HepG2 (cell line): ENCODE measurements around the gene RNF208. TPM values are rescaled to one million over a fixed set of nuclear protein-coding genes. Genes with fewer than 3 reads are reported as not detected.
A peak's percentile ranks its signal among the peaks of the same experiment; 100 is the strongest.

Experiments used
- E2F2 ChIP-seq: sonication (generic); formaldehyde crosslinking; IDR thresholded peaks from 2 replicates; pipeline ENCODE4 v1.4.0; 2020; ENCODE audit warnings: missing genetic modification reagents, borderline replicate concordance
- HNRNPK ChIP-seq: fragments of 200-400 bp; formaldehyde crosslinking; IDR thresholded peaks from 2 replicates; pipeline ENCODE4 v1.6.1; 2018; ENCODE audit warnings: low read length, low read depth, moderate library complexity, mild to moderate bottlenecking; ENCODE audit not compliant: poor library complexity, severe bottlenecking
- HNRNPL ChIP-seq: fragments of 200-400 bp; formaldehyde crosslinking; IDR thresholded peaks from 2 replicates; pipeline ENCODE4 v1.6.1; 2017; ENCODE audit warnings: mild to moderate bottlenecking, low read depth, low read length
- IRX3 ChIP-seq: sonication (generic); formaldehyde crosslinking; IDR thresholded peaks from 2 replicates; pipeline ENCODE4 v1.8.1; 2023; ENCODE audit warnings: mild to moderate bottlenecking, low read depth, missing genetic modification reagents, borderline replicate concordance
- ISL2 ChIP-seq: sonication (generic); formaldehyde crosslinking; IDR thresholded peaks from 2 replicates; pipeline ENCODE4 v1.5.0; 2020; ENCODE audit warnings: missing genetic modification reagents
- KLF6 ChIP-seq: IDR thresholded peaks from 2 replicates; pipeline ENCODE4 v1.8.0; 2016; ENCODE audit warnings: missing biosample characterization, missing genetic modification reagents
- MED1 ChIP-seq: sonication (generic); formaldehyde crosslinking; IDR thresholded peaks from 2 replicates; pipeline ENCODE4 v1.4.0; 2020; ENCODE audit warnings: missing genetic modification reagents
- REXO4 ChIP-seq: sonication (generic); formaldehyde crosslinking; IDR thresholded peaks from 2 replicates; pipeline ENCODE4 v1.8.0; 2022; ENCODE audit warnings: missing genetic modification reagents, mild to moderate bottlenecking, borderline replicate concordance
- RFX5 ChIP-seq: IDR thresholded peaks from 2 replicates; pipeline ENCODE4 v1.6.1; 2011; ENCODE audit warnings: low read depth, low read length, improper control_type of control experiment
- SKI ChIP-seq: fragments of 450-650 bp; IDR thresholded peaks from one replicate; pipeline ENCODE4 v1.6.1; 2018; ENCODE audit warnings: mild to moderate bottlenecking; ENCODE audit not compliant: partially characterized antibody
- ZBTB20 ChIP-seq: sonication (generic); formaldehyde crosslinking; IDR thresholded peaks from 2 replicates; pipeline ENCODE4 v1.8.1; 2023; ENCODE audit warnings: missing genetic modification reagents, low read depth, mild to moderate bottlenecking, borderline replicate concordance
- ZNF3 ChIP-seq: IDR thresholded peaks from 2 replicates; pipeline ENCODE4 v1.7.0; 2017; ENCODE audit warnings: inconsistent platforms
- ZNF337 ChIP-seq: sonication (generic); formaldehyde crosslinking; IDR thresholded peaks from 2 replicates; pipeline ENCODE4 v1.5.1; 2020; ENCODE audit warnings: missing genetic modification reagents, low read depth, mild to moderate bottlenecking, borderline replicate concordance
- ZNF367 ChIP-seq: sonication (generic); formaldehyde crosslinking; IDR thresholded peaks from 2 replicates; pipeline ENCODE4 v1.4.0; 2020; ENCODE audit warnings: missing genetic modification reagents, borderline replicate concordance
- ZNF550 ChIP-seq: sonication (generic); formaldehyde crosslinking; IDR thresholded peaks from 2 replicates; pipeline ENCODE4 v1.4.0; 2020; ENCODE audit warnings: mild to moderate bottlenecking, missing genetic modification reagents, borderline replicate concordance
- ZNF800 ChIP-seq: sonication (generic); formaldehyde crosslinking; IDR thresholded peaks from 2 replicates; pipeline ENCODE4 v1.4.0; 2020; ENCODE audit warnings: missing genetic modification reagents
- polyA plus RNA-seq, 8 experiments: library from polyadenylated mRNA; depleted of rRNA in 3 of 8; stranded (reverse) in 7 of 8; unstranded in 1 of 8; fragments of >200 nt; fragmentation: Illumina TruSeq in 4 of 8; extraction: Trizol in 4 of 8; gene quantifications; 2 replicates each; pipeline versions ENCODE4 v1.2.1 to v1.2.3, GENCODE V29; 2011 to 2016; ENCODE audit warnings: low read depth in 4 of 8, missing spikeins in 1 of 8, mixed read lengths in 1 of 8; ENCODE audit not compliant: insufficient read depth in 1 of 8
- total RNA-seq, 5 experiments: library from RNA; depleted of rRNA; stranded (reverse); fragments of >200 nt; fragmentation: Illumina TruSeq; extraction: Trizol; gene quantifications; 2 replicates each; pipeline ENCODE4 v1.2.3, GENCODE V29; 2016; ENCODE audit warnings: low read depth in 1 of 5
- TF ChIP-seq, protein P1 (sequence below), 2 experiments: sonication (generic) in 1 of 2; formaldehyde crosslinking in 1 of 2; IDR thresholded peaks; 2 replicates each; pipeline versions ENCODE4 v1.4.0 to v1.6.1; 2016 to 2020; ENCODE audit warnings: borderline replicate concordance in 1 of 2, low read depth in 1 of 2, mild to moderate bottlenecking in 1 of 2, missing genetic modification reagents in 1 of 2

Gene RNF208
- total and polyA plus RNA-seq, 2 of the 13 experiments (the other 11 are each of a cell fraction or from before 2014, with no cell fraction given), result 1.6 to 2.1 TPM

DNA sequence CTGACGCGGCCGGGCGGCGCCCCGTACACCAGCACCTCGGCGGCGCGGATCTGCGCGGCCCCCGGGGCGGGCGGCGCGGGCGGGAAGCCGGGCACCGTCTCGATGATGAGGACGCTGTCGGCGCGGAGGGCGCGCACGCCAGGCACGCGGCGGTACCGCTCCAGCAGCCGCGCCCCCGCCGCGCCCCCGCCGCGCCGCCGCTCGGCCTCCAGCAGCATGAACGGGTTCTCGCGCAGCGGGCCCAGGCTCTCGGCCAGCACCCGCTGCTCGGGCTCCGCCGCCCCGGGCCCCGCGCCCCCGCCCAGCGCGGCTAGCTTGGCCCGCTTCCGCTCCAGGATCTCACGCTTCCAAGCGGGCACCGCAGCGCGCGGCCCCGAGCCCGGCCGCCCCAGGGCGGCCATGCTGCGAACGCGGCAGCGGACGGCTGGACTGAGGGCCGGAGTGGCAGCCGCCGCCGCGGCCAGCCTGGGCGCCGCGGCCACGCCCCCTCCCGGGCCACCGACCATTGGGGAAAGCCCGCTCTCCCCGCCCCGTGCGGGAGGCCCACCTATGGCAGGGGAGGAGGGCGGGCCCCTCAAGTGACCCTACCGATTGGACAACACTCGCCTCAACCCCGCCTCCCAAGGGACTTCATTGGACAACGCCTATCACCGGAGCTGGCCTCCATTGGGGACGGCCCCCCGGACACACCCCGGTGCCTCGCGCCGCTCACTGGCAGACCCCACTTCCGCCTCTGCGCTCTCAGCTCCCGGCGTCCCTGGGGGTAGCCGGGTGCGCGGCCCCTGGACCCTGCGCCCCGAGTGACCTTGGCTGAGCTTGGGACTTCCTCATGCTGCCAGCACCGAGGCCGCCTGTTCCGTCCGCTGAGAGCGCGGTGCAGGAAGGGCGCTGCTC lies 21.5 kb downstream of the RNF208 start, which contains the start of gene TPRN (continued):
- TF ChIP-seq E2F2 (CRISPR knock-in tag) (0 out of 2 replicates have a peak, but pooled peaks have one; percentile 38), ZNF3 (CRISPR knock-in tag) (no peak), ISL2 (CRISPR knock-in tag) (peak; percentile 76), ZNF800 (CRISPR knock-in tag) (peak; percentile 82; the same call in 1 of the 2 replicates), IRX3 (peak; percentile 84; the same call in 1 of the 2 replicates), ZNF337 (0 out of 2 replicates have a peak, but pooled peaks have one; percentile 51), HNRNPL (peak; percentile 74; the same call in 1 of the 2 replicates), SKI (peak; percentile 38), REXO4 (CRISPR knock-in tag) (0 out of 2 replicates have a peak, but pooled peaks have one; percentile 65), ZBTB20 (CRISPR knock-in tag) (peak; percentile 24; the same call in 1 of the 2 replicates), RFX5 (0 out of 2 replicates have a peak, but pooled peaks have one; percentile 36), HNRNPK (no peak), KLF6 (CRISPR knock-in tag) (peak; percentile 68; the same call in 1 of the 2 replicates), ZNF550 (CRISPR knock-in tag) (no peak), ZNF367 (CRISPR knock-in tag) (no peak; the same call in 1 of the 2 replicates), MED1 (CRISPR knock-in tag) (peak; percentile 90)
- TF ChIP-seq, protein P1, sequence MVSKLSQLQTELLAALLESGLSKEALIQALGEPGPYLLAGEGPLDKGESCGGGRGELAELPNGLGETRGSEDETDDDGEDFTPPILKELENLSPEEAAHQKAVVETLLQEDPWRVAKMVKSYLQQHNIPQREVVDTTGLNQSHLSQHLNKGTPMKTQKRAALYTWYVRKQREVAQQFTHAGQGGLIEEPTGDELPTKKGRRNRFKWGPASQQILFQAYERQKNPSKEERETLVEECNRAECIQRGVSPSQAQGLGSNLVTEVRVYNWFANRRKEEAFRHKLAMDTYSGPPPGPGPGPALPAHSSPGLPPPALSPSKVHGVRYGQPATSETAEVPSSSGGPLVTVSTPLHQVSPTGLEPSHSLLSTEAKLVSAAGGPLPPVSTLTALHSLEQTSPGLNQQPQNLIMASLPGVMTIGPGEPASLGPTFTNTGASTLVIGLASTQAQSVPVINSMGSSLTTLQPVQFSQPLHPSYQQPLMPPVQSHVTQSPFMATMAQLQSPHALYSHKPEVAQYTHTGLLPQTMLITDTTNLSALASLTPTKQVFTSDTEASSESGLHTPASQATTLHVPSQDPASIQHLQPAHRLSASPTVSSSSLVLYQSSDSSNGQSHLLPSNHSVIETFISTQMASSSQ (IDR thresholded peaks at IDR 0.05; ENCODE audit: low read depth), result no peak
- TF ChIP-seq, protein P1 (CRISPR knock-in tag; IDR thresholded peaks at IDR 0.05; ENCODE audit: borderline replicate concordance), result peak; percentile 61
